A549 (cell line): ENCODE data around the gene TNIP2.

ENCODE experiments used
- CTCF ChIP-seq: fragments of >200 bp; sonication (Bioruptor Twin); formaldehyde crosslinking; IDR thresholded peaks from 3 replicates; pipeline ENCODE4 v1.5.1; 2016
- EP300 ChIP-seq, 2 experiments: fragments of >200 bp; sonication (Bioruptor Twin); formaldehyde crosslinking; IDR thresholded peaks; 2 replicates in 1 of 2; 3 replicates in 1 of 2; pipeline ENCODE4 v1.6.1; 2016 to 2017
- FOSL2 ChIP-seq, 2 experiments: fragments of 450-650 bp in 1 of 2; fragments of >200 bp in 1 of 2; sonication (Bioruptor Twin) in 1 of 2; formaldehyde crosslinking; IDR thresholded peaks; 2 replicates each; pipeline versions ENCODE4 v1.5.0 to v1.6.1; 2016 to 2020; ENCODE audit warnings: mild to moderate bottlenecking in 1 of 2, moderate library complexity in 1 of 2
- HDAC2 ChIP-seq: fragments of 200-600 bp; sonication (generic); IDR thresholded peaks from 2 replicates; pipeline ENCODE4 v1.6.1; 2016
- HOXB5 ChIP-seq: fragments of 250-450 bp; sonication (Bioruptor Pico); IDR thresholded peaks from 2 replicates; pipeline ENCODE4 v1.5.0; 2020; ENCODE audit warnings: mild to moderate bottlenecking, moderate library complexity
- JUN ChIP-seq, 2 experiments: fragments of >200 bp; sonication (Bioruptor Twin); formaldehyde crosslinking; IDR thresholded peaks; 2 replicates in 1 of 2; 3 replicates in 1 of 2; pipeline ENCODE4 v1.6.1; 2016 to 2017
- MAFK ChIP-seq: fragments of 450-650 bp; IDR thresholded peaks from 2 replicates; pipeline ENCODE4 v1.6.1; 2014; ENCODE audit not compliant: partially characterized antibody
- MYC ChIP-seq: IDR thresholded peaks from 2 replicates; pipeline ENCODE4 v1.6.1; 2012; ENCODE audit warnings: mild to moderate bottlenecking, inconsistent platforms, low read length, improper control_type of control experiment, borderline replicate concordance
- POLR2A ChIP-seq: IDR thresholded peaks from 2 replicates; pipeline ENCODE4 v1.6.1; 2012; ENCODE audit warnings: mild to moderate bottlenecking, low read length
- RAD21 ChIP-seq, 2 experiments: fragments of >200 bp in 1 of 2; sonication (Bioruptor Twin) in 1 of 2; formaldehyde crosslinking in 1 of 2; IDR thresholded peaks in 1 of 2; conservative IDR thresholded peaks in 1 of 2; 2 replicates in 1 of 2; 3 replicates in 1 of 2; pipeline ENCODE4 v1.6.1; 2012 to 2018; ENCODE audit warnings: inconsistent platforms in 1 of 2
- REST ChIP-seq: fragments of 200-600 bp; sonication (generic); IDR thresholded peaks from 2 replicates; pipeline ENCODE4 v1.6.1; 2016; ENCODE audit warnings: antibody characterized with exemption, mild to moderate bottlenecking, moderate library complexity
- RFX5 ChIP-seq: fragments of 450-650 bp; IDR thresholded peaks from 2 replicates; pipeline ENCODE4 v1.7.1; 2014; ENCODE audit warnings: antibody characterized with exemption, mild to moderate bottlenecking, moderate library complexity
- TF ChIP-seq, protein P1 (sequence below): fragments of >200 bp; sonication (Bioruptor Twin); formaldehyde crosslinking; IDR thresholded peaks from 3 replicates; pipeline ENCODE4 v1.6.1; 2016

DNA sequence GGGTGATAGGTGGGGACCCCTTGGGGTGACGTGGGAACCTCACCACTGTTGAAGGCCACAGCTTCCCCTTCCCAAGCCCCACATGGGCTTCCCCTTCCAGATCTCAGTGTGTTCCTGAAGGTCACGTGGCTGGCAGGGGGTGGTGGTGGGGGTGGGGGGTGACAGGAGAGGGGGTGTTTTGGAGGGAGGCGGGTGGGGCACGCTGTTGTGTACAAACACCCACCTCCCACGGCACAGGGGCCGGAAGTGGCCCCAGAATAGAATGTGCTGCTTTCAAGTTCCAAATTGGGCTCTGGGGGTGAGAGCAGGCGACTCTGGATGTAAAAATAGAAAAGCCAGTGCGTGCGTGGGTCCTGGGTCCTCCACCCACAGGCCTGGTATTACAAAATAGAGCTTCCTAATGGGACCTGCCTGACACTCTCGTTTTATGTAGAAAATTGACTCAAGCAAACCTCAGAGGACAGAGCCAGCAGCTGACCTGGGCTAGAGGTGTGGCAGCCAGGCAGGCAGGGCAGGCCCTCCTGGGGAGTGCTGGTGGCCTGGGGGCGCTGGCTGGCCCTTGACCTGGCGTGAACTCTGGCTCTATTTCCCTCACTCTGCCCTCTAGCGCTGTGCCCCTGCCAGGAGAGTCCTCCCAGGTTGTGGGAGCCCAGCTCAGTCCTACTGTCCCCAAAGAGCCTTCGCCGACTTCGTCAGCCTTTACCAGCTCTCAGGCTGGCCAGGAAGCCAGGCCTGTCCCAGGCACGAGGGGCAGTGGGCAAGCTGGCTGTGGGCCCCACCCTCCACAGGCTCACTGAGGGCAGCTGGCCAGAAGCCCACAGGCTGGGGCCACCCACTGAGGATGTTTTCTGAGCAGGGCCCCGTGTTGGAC lies 31.3 kb upstream of the TNIP2 start:
- TF ChIP-seq CTCF = no peak
- no peak for TF ChIP-seq RAD21 (conservative IDR thresholded peaks at IDR 0.05 in 1 of 2, IDR thresholded peaks at IDR 0.05 in 1 of 2)
- TF ChIP-seq POLR2A = no peak
- no peak for TF ChIP-seq REST
- no peak for TF ChIP-seq RFX5
- no peak for TF ChIP-seq MYC
- no peak for TF ChIP-seq HDAC2
- no peak for TF ChIP-seq MAFK
- TF ChIP-seq, protein P1, sequence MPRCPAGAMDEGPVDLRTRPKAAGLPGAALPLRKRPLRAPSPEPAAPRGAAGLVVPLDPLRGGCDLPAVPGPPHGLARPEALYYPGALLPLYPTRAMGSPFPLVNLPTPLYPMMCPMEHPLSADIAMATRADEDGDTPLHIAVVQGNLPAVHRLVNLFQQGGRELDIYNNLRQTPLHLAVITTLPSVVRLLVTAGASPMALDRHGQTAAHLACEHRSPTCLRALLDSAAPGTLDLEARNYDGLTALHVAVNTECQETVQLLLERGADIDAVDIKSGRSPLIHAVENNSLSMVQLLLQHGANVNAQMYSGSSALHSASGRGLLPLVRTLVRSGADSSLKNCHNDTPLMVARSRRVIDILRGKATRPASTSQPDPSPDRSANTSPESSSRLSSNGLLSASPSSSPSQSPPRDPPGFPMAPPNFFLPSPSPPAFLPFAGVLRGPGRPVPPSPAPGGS = no peak
- TF ChIP-seq JUN (IDR thresholded peaks at IDR 0.05) = no peak
- TF ChIP-seq EP300 (IDR thresholded peaks at IDR 0.05) = no peak
- no peak for TF ChIP-seq HOXB5
- TF ChIP-seq FOSL2 (IDR thresholded peaks at IDR 0.05) = no peak
- TF ChIP-seq FOSL2 (CRISPR knock-in tag; IDR thresholded peaks at IDR 0.05) = no peak
